ENCODE data around the gene MCM3AP. TPM values are rescaled to one million over a fixed set of nuclear protein-coding genes. Genes with fewer than 3 reads are reported as not detected.

Gene MCM3AP
- total and polyA plus RNA-seq, 9 of the 15 experiments (the other 6 are each of a cell fraction or from before 2014, with no cell fraction given): 6.5 to 179 (median 69.6) TPM

GRCh38 chr21:46324390-46325072 is 39.1 kb upstream of the MCM3AP start (continued):
- TF ChIP-seq SRSF9 (IDR thresholded peaks at IDR 0.05; ENCODE audit: borderline replicate concordance, low read depth, low read length): no peak
- no peak for TF ChIP-seq SMAD1 (IDR thresholded peaks at IDR 0.05; ENCODE audit: low read depth, low read length, partially characterized antibody)
- TF ChIP-seq CUX1 (CRISPR knock-in tag; IDR thresholded peaks at IDR 0.05): no peak
- 0 out of 4 replicates have a peak, but pooled peaks of 1 of the 2 experiments have one; percentile 38 for TF ChIP-seq TEAD1 (CRISPR knock-in tag; IDR thresholded peaks at IDR 0.05)
- no peak for TF ChIP-seq LCOR (CRISPR knock-in tag; IDR thresholded peaks at IDR 0.05)
- no peak for TF ChIP-seq PRPF4 (IDR thresholded peaks at IDR 0.05; ENCODE audit: insufficient read depth, low read depth, low read length, poor library complexity, severe bottlenecking)
- TF ChIP-seq ETV1 (tag; conservative IDR thresholded peaks at IDR 0.05; ENCODE audit: low read depth): no peak
- no peak for TF ChIP-seq SPI1 (IDR thresholded peaks at IDR 0.05; ENCODE audit: borderline replicate concordance, low read depth, low read length)
- no peak for TF ChIP-seq ZNF311 (CRISPR knock-in tag; IDR thresholded peaks at IDR 0.05)
- TF ChIP-seq STAT6 (CRISPR knock-in tag; IDR thresholded peaks at IDR 0.05): no peak
- peak; percentile 87; the same call in 1 of the 2 replicates for TF ChIP-seq KDM2B (CRISPR knock-in tag; IDR thresholded peaks at IDR 0.05)
- TF ChIP-seq BRF1 (IDR thresholded peaks at IDR 0.05; ENCODE audit: borderline replicate concordance, extremely low read depth, insufficient read length): no peak
- no peak for TF ChIP-seq ZMIZ1 (IDR thresholded peaks at IDR 0.05; ENCODE audit: low read depth in 2 of 2, low read length in 2 of 2)
- no peak for TF ChIP-seq MBD2 (IDR thresholded peaks at IDR 0.05; ENCODE audit: borderline replicate concordance, low read depth)
- TF ChIP-seq NCOA6 (IDR thresholded peaks at IDR 0.05): no peak
- no peak for TF ChIP-seq KHSRP (IDR thresholded peaks at IDR 0.05)
- no peak for TF ChIP-seq ZNF778 (CRISPR knock-in tag; IDR thresholded peaks at IDR 0.05)

Data from K562 (cell line).